HL-60 (cell line): Measurements from ENCODE around the gene SPSB4.

Experiments used
- CTCF ChIP-seq: IDR thresholded peaks from one replicate; pipeline ENCODE4 v1.5.1; 2011; ENCODE audit warnings: low read length, control low read depth, inconsistent platforms; ENCODE audit not compliant: insufficient read depth
- POLR2AphosphoS5 ChIP-seq: IDR thresholded peaks from 2 replicates; pipeline ENCODE4 v1.6.1; 2012; ENCODE audit warnings: low read depth
- REST ChIP-seq: IDR thresholded peaks from 2 replicates; pipeline ENCODE4 v1.6.1; 2012; ENCODE audit warnings: low read depth; ENCODE audit not compliant: insufficient replicate concordance
- SPI1 ChIP-seq: IDR thresholded peaks from 2 replicates; pipeline ENCODE4 v1.6.1; 2012; ENCODE audit warnings: low read depth, mild to moderate bottlenecking, borderline replicate concordance

- TF ChIP-seq REST (no peak), CTCF (no peak), POLR2AphosphoS5 (no peak), SPI1 (no peak)
Measured at GRCh38 chr3:141103067-141103466, 51.9 kb downstream of the SPSB4 start.
